ENCODE data around the gene PLA2G4C. TPM values are rescaled to one million over a fixed set of nuclear protein-coding genes. Genes with fewer than 3 reads are reported as not detected.

PLA2G4C gene
- total and polyA plus RNA-seq, 2 donors, result 10.5 to 13.5 TPM

- Histone ChIP-seq H3K4me3 (ENCODE audit: low read depth, low read length) (no peak overlapping the region), H3K4me1 (ENCODE audit: insufficient read depth) (no peaks in the 10 kb centered on the region), H3K36me3 (ENCODE audit: insufficient read depth) (no peaks in the 10 kb centered on the region), H3K27ac (ENCODE audit: low read depth) (no peak overlapping the region)
- 69% methylated on average over 3 of the region's 3 CpGs for WGBS
- DNase-seq (ENCODE audit: extremely low spot score), result no peak
Measured at GRCh38 chr19:48025480-48025879, 85.1 kb downstream of the PLA2G4C start.

- DNase-seq (ENCODE audit: extremely low spot score), result no peak
- 89% methylated on average over 3 of the region's 3 CpGs for WGBS
Measured at GRCh38 chr19:48023518-48023917, 87.1 kb downstream of the PLA2G4C start.

GRCh38 chr19:48023011-48023410, 87.6 kb downstream of the PLA2G4C start:
- Histone ChIP-seq H3K4me1 (ENCODE audit: insufficient read depth) (no peaks in the 10 kb centered on the region), H3K4me3 (ENCODE audit: low read depth, low read length) (no peak overlapping the region), H3K27ac (ENCODE audit: low read depth) (no peak overlapping the region), H3K36me3 (ENCODE audit: insufficient read depth) (no peaks in the 10 kb centered on the region)
- 73% methylated on average over 2 of the region's 2 CpGs for WGBS
- no peak for DNase-seq (ENCODE audit: extremely low spot score)

More at GRCh38 chr19:48023518-48023917, 87.1 kb downstream of the PLA2G4C start:
- Histone ChIP-seq H3K4me1 (ENCODE audit: insufficient read depth) (no peaks in the 10 kb centered on the region), H3K4me3 (ENCODE audit: low read depth, low read length) (no peak overlapping the region), H3K36me3 (ENCODE audit: insufficient read depth) (no peaks in the 10 kb centered on the region), H3K27ac (ENCODE audit: low read depth) (no peak overlapping the region)

- no peaks in the 10 kb centered on the region for H3K36me3 ChIP-seq (ENCODE audit: insufficient read depth)
- DNase-seq (ENCODE audit: extremely low spot score), result no peak
- H3K27ac ChIP-seq (ENCODE audit: low read depth), result no peak overlapping the region
- no peaks in the 10 kb centered on the region for H3K4me1 ChIP-seq (ENCODE audit: insufficient read depth)
- H3K4me3 ChIP-seq (ENCODE audit: low read depth, low read length), result no peak overlapping the region
- 76% methylated on average over 3 of the region's 3 CpGs for WGBS
Measured at GRCh38 chr19:48020686-48021085, 89.9 kb downstream of the PLA2G4C start.

GRCh38 chr19:48010932-48011758, 99.5 kb downstream of the PLA2G4C start:
- Histone ChIP-seq H3K4me1 (ENCODE audit: insufficient read depth) (no peaks in the 10 kb centered on the region), H3K27ac (ENCODE audit: low read depth) (no peak overlapping the region), H3K4me3 (ENCODE audit: low read depth, low read length) (no peak overlapping the region), H3K36me3 (ENCODE audit: insufficient read depth) (no peaks in the 10 kb centered on the region)
- no peak for DNase-seq (ENCODE audit: extremely low spot score)
- WGBS, result 91% methylated on average over 11 of the region's 11 CpGs

- no peak overlapping the region for H3K4me3 ChIP-seq (ENCODE audit: low read depth, low read length)
Measured at GRCh38 chr19:48006762-48007161, 103.9 kb downstream of the PLA2G4C start.

GRCh38 chr19:48004236-48004635, 106.4 kb downstream of the PLA2G4C start:
- Histone ChIP-seq H3K4me1 (ENCODE audit: insufficient read depth) (no peaks in the 10 kb centered on the region), H3K27ac (ENCODE audit: low read depth) (no peak overlapping the region), H3K4me3 (ENCODE audit: low read depth, low read length) (no peak overlapping the region), H3K36me3 (ENCODE audit: insufficient read depth) (no peaks in the 10 kb centered on the region)
- WGBS, result 70% methylated on average over 6 of the region's 6 CpGs
- no peak for DNase-seq (ENCODE audit: extremely low spot score)

More at GRCh38 chr19:48006762-48007161, 103.9 kb downstream of the PLA2G4C start:
- Histone ChIP-seq H3K4me1 (ENCODE audit: insufficient read depth) (no peaks in the 10 kb centered on the region), H3K27ac (ENCODE audit: low read depth) (no peak overlapping the region), H3K36me3 (ENCODE audit: insufficient read depth) (no peaks in the 10 kb centered on the region)
- 83% methylated on average over 6 of the region's 6 CpGs for WGBS
- DNase-seq (ENCODE audit: extremely low spot score), result no peak

GRCh38 chr19:48000846-48001245, 109.8 kb downstream of the PLA2G4C start:
- no peak for DNase-seq (ENCODE audit: extremely low spot score)
- Histone ChIP-seq H3K36me3 (ENCODE audit: insufficient read depth) (no peaks in the 10 kb centered on the region), H3K27ac (ENCODE audit: low read depth) (no peak overlapping the region), H3K4me1 (ENCODE audit: insufficient read depth) (no peaks in the 10 kb centered on the region), H3K4me3 (ENCODE audit: low read depth, low read length) (no peak overlapping the region)
- WGBS, result 79% methylated on average over 6 of the region's 6 CpGs

GRCh38 chr19:47998800-47999199, 111.8 kb downstream of the PLA2G4C start:
- Histone ChIP-seq H3K4me3 (ENCODE audit: low read depth, low read length) (no peak overlapping the region), H3K27ac (ENCODE audit: low read depth) (no peak overlapping the region), H3K36me3 (ENCODE audit: insufficient read depth) (no peaks in the 10 kb centered on the region), H3K4me1 (ENCODE audit: insufficient read depth) (no peaks in the 10 kb centered on the region)
- WGBS, result 73% methylated on average over 6 of the region's 6 CpGs
- DNase-seq (ENCODE audit: extremely low spot score), result no peak

Other genes starting within 250 kb of the PLA2G4C start
- gene SULT2A1, start 224.5 kb downstream of the PLA2G4C start, total RNA-seq, result 0.90 TPM
- gene SULT2A1, start 224.5 kb downstream of the PLA2G4C start, polyA plus RNA-seq, result 0.68 TPM
- gene BSPH1, start 118.6 kb downstream of the PLA2G4C start, total RNA-seq, result not detected
- gene BSPH1, start 118.6 kb downstream of the PLA2G4C start, polyA plus RNA-seq, result not detected
- not detected for gene ELSPBP1, start 116.2 kb downstream of the PLA2G4C start, total RNA-seq
- gene ELSPBP1, start 116.2 kb downstream of the PLA2G4C start, polyA plus RNA-seq, result not detected
- gene CABP5, start 66.7 kb downstream of the PLA2G4C start, total RNA-seq, result not detected
- not detected for gene CABP5, start 66.7 kb downstream of the PLA2G4C start, polyA plus RNA-seq
- 21.6 TPM for gene LIG1, start 59.5 kb upstream of the PLA2G4C start, total RNA-seq
- 11.4 TPM for gene LIG1, start 59.5 kb upstream of the PLA2G4C start, polyA plus RNA-seq
- 1.6 TPM for gene ZSWIM9, start 59.9 kb upstream of the PLA2G4C start, total RNA-seq
- 10.6 TPM for gene ZSWIM9, start 59.9 kb upstream of the PLA2G4C start, polyA plus RNA-seq
- gene CARD8, start 145.1 kb upstream of the PLA2G4C start, total RNA-seq, result 81.3 TPM
- gene CARD8, start 145.1 kb upstream of the PLA2G4C start, polyA plus RNA-seq, result 29.0 TPM
- 6.6 TPM for gene ZNF114, start 159.3 kb upstream of the PLA2G4C start, total RNA-seq
- 0.24 TPM for gene ZNF114, start 159.3 kb upstream of the PLA2G4C start, polyA plus RNA-seq
- gene EMP3, start 214.7 kb upstream of the PLA2G4C start, total RNA-seq, result 81.3 TPM
- 159 TPM for gene EMP3, start 214.7 kb upstream of the PLA2G4C start, polyA plus RNA-seq